ENCODE data around the gene AP2A2. TPM values are rescaled to one million over a fixed set of nuclear protein-coding genes. Genes with fewer than 3 reads are reported as not detected.

The AP2A2 gene
- total RNA-seq, 1 donor from 2014 or later = 58.7 TPM

- Histone ChIP-seq H3K4me1 (peaks cover 75% of the 10 kb centered on the region), H3K27ac (no peak overlapping the region)
- intact Hi-C loops (cut with DNase I) = no loop called here
These were observed 3.1 kb downstream of the AP2A2 start for GRCh38 chr11:928786-929185.

GRCh38 chr11:929405-929804 is 3.7 kb downstream of the AP2A2 start:
- H3K36me3 ChIP-seq = no peaks in the 10 kb centered on the region
- TF ChIP-seq POLR2A (IDR thresholded peaks at IDR 0.05) = no peak
- TF ChIP-seq, protein P1, sequence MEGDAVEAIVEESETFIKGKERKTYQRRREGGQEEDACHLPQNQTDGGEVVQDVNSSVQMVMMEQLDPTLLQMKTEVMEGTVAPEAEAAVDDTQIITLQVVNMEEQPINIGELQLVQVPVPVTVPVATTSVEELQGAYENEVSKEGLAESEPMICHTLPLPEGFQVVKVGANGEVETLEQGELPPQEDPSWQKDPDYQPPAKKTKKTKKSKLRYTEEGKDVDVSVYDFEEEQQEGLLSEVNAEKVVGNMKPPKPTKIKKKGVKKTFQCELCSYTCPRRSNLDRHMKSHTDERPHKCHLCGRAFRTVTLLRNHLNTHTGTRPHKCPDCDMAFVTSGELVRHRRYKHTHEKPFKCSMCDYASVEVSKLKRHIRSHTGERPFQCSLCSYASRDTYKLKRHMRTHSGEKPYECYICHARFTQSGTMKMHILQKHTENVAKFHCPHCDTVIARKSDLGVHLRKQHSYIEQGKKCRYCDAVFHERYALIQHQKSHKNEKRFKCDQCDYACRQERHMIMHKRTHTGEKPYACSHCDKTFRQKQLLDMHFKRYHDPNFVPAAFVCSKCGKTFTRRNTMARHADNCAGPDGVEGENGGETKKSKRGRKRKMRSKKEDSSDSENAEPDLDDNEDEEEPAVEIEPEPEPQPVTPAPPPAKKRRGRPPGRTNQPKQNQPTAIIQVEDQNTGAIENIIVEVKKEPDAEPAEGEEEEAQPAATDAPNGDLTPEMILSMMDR (IDR thresholded peaks at IDR 0.05) = no peak
- TF ChIP-seq POLR2AphosphoS5 (IDR thresholded peaks at IDR 0.05; ENCODE audit: insufficient read depth in 1 of 2, low read depth in 1 of 2) = no peak
- no peaks in the 10 kb centered on the region for H3K27me3 ChIP-seq
- no peak overlapping the region for H3K27ac ChIP-seq
- H3K9me3 ChIP-seq = no peaks in the 10 kb centered on the region
- peaks cover 82% of the 10 kb centered on the region for H3K4me1 ChIP-seq
- no peak for DNase-seq (ENCODE audit: extremely low spot score in 2 of 2)
- intact Hi-C loops (cut with DNase I) = no loop called here
- no peak overlapping the region for H3K4me3 ChIP-seq

More at GRCh38 chr11:928786-929185, 3.1 kb downstream of the AP2A2 start:
- no peak for TF ChIP-seq POLR2AphosphoS5 (IDR thresholded peaks at IDR 0.05; ENCODE audit: insufficient read depth in 1 of 2, low read depth in 1 of 2)
- TF ChIP-seq, protein P1 (IDR thresholded peaks at IDR 0.05) = no peak
- TF ChIP-seq POLR2A (IDR thresholded peaks at IDR 0.05) = no peak
- no peaks in the 10 kb centered on the region for H3K36me3 ChIP-seq
- DNase-seq (ENCODE audit: extremely low spot score in 2 of 2) = no peak
- no peaks in the 10 kb centered on the region for H3K27me3 ChIP-seq
- H3K9me3 ChIP-seq = no peaks in the 10 kb centered on the region
- no peak overlapping the region for H3K4me3 ChIP-seq

DNA sequence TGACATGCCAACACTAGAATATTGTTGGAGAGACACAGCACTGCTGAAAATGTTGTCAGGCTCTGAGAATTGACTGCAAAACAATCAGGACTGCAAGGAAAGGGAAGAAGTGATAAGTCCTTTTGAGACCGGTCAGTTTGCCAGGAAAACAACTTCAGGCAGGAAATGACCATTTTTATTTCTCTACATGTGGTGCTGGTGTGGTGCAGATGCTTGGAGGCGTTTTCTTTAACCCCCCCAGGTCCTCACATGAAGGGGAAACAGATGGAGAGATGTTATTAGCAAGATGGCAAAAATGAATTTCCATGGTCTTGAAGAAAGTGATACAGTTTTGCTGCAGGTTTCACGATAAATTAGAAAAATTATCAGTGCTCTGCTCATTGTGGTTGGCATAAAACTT is 5.7 kb downstream of the AP2A2 start:
- Histone ChIP-seq H3K4me1 (peaks cover 79% of the 10 kb centered on the region), H3K4me3 (no peak overlapping the region), H3K27ac (no peak overlapping the region), H3K9me3 (no peaks in the 10 kb centered on the region), H3K27me3 (no peaks in the 10 kb centered on the region), H3K36me3 (no peaks in the 10 kb centered on the region)
- TF ChIP-seq POLR2AphosphoS5 (IDR thresholded peaks at IDR 0.05; ENCODE audit: insufficient read depth in 1 of 2, low read depth in 1 of 2) = no peak
- TF ChIP-seq POLR2A (IDR thresholded peaks at IDR 0.05) = no peak
- TF ChIP-seq, protein P1 (IDR thresholded peaks at IDR 0.05) = no peak
- intact Hi-C loops (cut with DNase I) = no loop called here
- no peak for DNase-seq (ENCODE audit: extremely low spot score in 2 of 2)

- intact Hi-C loops (cut with DNase I) = no loop called here
- peaks cover 75% of the 10 kb centered on the region for H3K4me1 ChIP-seq
- no peak overlapping the region for H3K27ac ChIP-seq
- no peak overlapping the region for H3K4me3 ChIP-seq
- TF ChIP-seq POLR2A (IDR thresholded peaks at IDR 0.05) = no peak
- TF ChIP-seq, protein P1 (IDR thresholded peaks at IDR 0.05) = no peak
- no peak for TF ChIP-seq POLR2AphosphoS5 (IDR thresholded peaks at IDR 0.05; ENCODE audit: insufficient read depth in 1 of 2, low read depth in 1 of 2)
- H3K36me3 ChIP-seq = no peaks in the 10 kb centered on the region
- no peak for DNase-seq (ENCODE audit: extremely low spot score in 2 of 2)
- no peaks in the 10 kb centered on the region for H3K9me3 ChIP-seq
- H3K27me3 ChIP-seq = no peaks in the 10 kb centered on the region
These were observed 6.8 kb downstream of the AP2A2 start for GRCh38 chr11:932435-932834.

GRCh38 chr11:933142-933851 is 7.6 kb downstream of the AP2A2 start:
- TF ChIP-seq, protein P1 (IDR thresholded peaks at IDR 0.05) = no peak
- TF ChIP-seq POLR2A (IDR thresholded peaks at IDR 0.05) (no peak), POLR2AphosphoS5 (IDR thresholded peaks at IDR 0.05; ENCODE audit: insufficient read depth in 1 of 2, low read depth in 1 of 2) (no peak)
- Histone ChIP-seq H3K4me1 (peaks cover 75% of the 10 kb centered on the region), H3K27me3 (no peaks in the 10 kb centered on the region), H3K4me3 (no peak overlapping the region), H3K9me3 (no peaks in the 10 kb centered on the region), H3K27ac (peak overlapping the region; percentile 5), H3K36me3 (no peaks in the 10 kb centered on the region)
- intact Hi-C loops (cut with DNase I) = no loop called here
- DNase-seq (ENCODE audit: extremely low spot score in 2 of 2) = no peak

All from vagina (tissue), 2 donors.